HG03097 (cell line): ENCODE results near the gene MICAL3.

ENCODE experiments used
- ATAC-seq: cut with Tn5 transposase; IDR thresholded peaks from one replicate; pipeline ENCODE4 v1.9.1; 2021; ENCODE audit not compliant: unreplicated experiment, low FRiP score

Gene MICAL3

DNA sequence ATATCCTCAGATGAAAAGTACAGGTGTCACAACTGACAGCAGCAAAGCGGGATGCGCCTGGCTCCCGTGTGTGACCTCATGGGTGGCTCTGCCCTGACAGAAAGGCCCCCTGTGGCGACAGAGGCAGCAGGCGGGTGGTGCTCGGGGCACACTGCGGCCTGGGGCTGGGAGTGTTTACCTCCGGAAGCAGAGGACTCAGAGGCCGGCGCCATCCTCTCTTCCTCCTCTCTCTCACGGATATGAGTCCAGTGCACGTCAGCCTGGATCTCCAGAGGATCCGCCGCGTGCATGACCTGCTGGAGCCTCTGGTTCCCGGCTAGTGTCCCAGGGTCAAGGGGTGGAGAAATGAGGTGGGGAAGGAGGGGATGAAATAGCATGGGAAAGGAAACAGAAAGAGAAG lies 196.9 kb downstream of the MICAL3 start:
- no peak for ATAC-seq

DNA sequence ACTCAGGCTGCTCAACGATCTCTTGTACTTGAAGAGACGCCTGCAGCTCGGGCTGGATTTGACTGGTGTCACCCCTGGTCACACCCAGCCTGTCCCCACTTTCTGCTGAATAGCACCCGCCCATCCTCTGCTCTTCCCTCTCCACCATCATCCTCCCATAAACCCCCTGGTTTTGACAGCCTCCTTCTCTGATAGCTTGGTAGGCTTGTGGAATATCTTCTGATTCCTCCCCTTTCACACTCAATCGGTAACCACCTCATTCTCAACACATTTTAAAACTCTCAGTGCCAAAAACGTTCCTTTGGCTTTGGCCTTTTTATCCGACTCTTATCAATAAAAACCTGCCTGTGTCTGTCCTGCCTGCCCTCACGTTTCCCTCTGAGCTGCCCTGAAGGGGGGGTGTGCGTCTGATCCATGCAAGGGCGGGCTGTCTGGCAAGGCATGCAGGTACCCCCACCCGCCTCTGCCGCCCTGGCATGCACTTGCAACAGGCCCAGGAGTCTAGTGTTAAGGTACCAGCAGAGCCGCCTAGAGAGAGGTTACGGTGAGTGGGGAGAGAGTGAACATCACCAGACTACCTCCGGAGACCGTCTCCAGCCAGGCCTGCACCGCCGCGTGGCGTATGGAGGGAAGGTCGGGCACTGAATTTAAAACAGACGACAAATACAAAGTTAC lies 198.3 kb downstream of the MICAL3 start:
- ATAC-seq: no peak

DNA sequence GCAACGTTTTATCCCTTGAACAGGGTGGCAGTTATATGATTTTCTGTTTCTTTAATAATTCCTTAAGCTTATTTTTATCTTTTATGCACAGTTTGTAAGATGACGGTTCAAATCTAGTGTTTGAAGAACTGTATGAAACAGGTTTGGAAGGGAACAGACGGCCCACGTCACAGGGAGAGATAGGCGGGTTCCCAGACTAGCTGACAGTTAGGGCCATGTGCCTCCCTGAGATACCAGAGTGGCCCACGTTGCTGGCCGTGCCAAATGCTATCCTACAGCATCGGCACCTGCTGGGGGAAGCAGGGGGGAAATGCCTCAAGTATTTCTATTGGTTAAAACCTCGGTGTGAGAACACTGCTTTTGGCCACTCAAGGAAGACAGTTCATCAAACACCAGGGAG lies 199.9 kb downstream of the MICAL3 start:
- ATAC-seq: no peak

DNA sequence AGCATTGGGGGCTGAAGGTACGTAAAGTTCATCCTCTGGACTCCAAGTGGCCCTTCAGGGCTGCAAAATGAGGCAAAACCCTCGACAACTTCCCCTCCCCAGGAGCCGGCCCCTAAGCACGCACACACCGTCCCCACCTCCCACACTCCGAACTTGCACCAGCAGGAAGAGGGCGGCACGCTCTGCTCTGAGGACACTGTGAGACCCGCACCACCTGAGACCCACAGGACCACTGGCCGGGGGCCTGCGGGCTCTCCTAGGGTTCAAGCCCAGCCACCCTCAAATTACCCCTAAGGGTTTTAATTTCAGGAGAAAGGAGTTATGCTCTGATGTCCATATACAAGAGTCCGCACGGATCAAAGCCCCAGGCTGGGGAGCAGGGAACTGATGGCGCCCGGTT lies 200.4 kb downstream of the MICAL3 start:
- no peak for ATAC-seq

DNA sequence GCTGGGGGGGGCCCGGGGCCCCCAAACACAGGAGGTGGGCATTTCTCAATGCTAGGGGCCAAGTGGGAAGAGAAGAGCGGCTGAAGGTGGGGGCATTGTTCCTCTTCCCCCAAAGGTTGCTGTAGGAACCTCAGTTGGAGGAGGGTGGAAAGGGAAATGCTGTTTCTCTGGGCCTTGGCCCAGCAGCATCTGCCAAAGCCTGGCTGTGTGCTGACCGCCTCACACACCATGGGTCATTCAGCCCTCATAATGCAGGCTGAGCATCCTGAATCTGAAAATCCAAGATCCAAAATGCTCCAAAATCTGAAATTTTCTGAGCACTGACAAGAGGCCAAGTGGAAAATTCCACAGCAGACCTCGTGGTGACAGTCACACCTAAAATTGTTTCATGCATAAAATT lies 201.1 kb downstream of the MICAL3 start:
- no peak for ATAC-seq

DNA sequence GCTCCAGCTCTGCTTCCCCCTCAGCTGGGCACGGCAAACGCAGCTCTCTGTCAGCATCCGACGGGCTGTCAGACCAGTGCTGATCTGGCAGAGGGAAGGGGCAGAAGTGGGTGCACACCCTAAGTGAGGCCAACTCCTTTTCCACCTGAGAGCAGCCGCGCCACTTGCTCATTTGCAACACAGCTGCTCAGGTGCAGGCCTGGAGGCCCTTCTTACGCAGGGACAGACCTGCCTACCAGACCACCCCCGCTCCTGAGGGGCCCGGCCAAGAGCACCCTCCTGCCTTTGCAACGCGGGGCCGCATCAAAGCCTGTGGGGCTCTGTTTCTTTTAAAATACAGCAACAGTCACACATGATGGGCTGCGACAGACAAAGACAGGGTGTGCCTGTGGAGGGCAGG lies 202.3 kb downstream of the MICAL3 start:
- no peak for ATAC-seq

DNA sequence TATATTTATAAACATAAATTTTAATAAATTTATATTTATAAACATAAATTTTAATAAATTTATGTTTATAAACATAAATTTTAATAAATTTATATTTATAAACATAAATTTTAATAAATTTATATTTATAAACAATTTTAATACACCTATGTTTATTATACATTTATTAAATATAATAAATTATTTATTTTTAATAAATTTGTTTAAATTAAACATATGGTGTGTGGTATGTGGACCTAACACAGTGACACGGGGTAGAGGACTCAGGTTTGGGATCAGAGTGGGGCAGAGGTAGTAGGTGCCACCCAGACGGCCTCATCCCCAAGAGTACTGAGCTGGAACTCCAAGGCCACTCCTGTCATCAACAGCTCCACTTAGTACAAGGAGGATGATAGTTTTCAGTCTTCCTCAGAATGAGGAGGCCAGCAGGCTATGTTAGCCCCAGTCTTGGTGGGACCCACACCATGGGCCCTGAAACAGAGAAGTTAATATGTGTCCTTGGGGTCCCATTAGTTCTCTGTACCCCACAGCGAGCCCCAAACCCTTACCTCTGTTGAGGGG lies 203.4 kb downstream of the MICAL3 start:
- no peak for ATAC-seq

DNA sequence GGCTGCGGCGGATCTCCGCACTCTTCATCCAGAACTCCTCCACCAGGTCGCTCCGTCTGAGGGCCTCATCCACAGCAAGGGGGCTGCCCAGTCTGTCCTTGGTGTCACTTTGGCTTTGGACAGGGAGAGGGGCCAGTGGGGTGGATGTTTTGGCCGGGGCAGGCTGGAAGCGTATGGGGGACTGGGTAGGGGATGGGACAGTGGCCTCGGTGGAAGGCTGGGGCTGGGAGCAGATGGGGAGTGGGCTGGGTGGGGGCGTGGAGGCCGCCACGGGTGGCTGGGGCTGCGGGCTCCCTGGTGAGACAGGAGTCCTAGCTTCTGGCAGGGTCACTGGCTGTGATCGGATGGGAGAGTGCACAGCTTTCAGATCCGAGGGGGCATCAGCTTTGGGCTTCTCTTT lies 205.7 kb downstream of the MICAL3 start:
- no peak for ATAC-seq

DNA sequence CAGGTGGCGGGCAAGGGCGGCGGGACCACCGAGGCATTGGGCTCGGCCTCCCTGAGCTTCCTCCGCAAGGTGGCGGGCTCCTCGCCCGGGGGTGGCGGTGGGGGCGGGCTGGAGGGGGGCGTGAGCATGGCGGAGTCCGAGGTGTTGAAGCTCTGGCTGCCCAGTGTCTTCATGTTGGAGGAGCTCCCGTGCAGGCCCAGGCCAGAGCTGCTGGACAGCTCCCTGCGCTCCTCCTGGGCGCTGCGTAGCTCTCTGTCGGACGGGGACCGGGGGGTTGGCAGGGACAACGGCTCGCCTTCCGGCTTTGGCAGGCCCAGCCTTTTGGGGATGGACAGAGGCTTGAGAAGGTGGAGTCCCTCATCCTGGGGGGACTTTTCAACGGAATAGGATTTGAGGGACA lies 206.2 kb downstream of the MICAL3 start:
- ATAC-seq: no peak

DNA sequence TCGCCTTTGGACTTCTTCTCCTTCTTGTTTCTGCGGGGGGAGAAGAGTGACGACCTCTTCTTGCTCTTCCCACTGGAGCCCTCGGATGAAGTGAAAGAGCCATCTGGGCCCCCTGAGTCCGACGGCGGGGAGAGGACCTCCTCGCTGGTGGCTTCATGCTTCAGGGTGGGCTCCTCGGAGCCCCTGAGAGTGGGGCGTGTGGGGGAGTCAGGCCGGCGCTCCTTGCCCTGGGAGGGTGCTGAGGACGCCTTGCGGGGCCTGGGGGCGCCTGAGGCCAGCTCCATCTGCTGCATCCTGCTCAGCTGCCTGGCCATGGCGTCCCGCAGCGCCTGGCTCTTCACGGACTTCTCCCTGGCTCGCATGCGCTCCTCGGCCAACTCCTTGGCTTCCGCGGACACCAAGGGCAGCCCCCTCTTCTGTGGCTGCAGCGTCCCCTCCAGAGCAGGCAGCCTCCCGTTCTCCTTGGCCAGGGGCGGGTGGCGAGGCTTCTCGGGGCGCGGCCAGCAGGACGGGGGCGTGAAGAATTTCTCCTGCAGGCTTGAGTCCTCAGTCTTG lies 206.8 kb downstream of the MICAL3 start:
- no peak for ATAC-seq

DNA sequence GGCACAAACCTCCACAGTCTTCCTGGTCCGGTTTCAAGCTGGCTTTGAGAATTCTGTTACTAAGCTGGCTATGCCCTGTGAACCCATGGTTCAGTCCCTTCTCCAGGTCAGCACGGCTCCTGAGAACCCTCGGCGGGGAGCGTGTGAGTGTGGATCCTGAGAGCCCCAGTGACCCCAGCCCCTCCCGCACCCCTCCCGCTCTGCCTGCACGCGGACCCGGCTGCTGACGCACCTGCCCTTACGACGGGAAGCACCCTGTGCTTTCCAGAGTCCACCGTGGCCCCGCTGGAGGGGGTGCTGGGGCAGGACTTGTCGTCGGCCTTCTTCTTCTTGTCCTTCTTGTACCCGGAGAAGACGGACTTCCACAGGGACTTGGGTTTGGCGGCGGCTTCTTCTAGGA lies 207.3 kb downstream of the MICAL3 start:
- no peak for ATAC-seq

DNA sequence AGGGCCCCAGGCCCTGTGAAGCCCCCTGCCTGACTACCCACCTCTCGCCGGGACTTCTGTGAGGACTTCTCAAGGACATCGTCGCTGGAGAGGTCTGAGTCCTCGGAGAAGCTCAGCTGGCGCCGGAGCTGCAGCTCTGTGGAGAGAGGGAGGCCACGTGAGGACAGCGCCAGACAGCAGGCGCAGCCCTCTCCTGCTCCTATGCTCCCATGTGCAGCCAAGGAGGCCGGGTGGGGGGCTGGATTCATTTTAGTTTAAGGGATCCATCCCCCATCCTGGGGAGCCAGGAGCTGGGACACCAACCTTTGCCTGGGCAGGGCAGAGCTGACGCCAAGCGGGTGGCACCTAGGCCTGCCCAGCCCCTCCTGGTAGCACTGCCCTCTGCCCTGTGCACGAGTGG lies 207.7 kb downstream of the MICAL3 start:
- ATAC-seq: no peak

DNA sequence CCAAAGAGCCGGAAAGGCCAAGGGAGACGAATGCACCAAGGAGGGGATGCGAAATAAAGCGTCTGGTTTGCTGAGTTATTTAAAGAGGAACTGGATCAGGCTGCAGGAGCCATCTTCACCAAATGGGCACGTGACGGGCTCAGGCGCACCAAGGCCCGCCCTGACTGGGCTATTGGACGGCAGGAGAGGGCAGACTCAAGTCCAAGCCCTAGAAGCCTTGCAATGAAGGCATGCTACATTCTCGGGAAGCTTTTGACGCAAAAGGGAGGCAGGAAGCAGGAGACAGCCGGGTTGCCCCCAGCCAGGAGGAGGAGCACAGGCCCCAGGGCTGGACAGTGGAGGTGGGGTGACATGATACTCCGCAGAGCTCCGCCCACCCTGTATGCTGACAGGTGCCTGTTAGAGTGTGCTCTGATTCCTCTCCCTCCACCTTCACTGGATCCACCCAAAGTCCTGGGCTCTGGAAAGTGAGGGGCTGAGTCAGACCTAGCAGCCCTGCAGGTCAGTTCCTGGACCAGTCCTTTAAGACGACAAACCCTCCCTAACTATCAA lies 208.6 kb downstream of the MICAL3 start:
- no peak for ATAC-seq

DNA sequence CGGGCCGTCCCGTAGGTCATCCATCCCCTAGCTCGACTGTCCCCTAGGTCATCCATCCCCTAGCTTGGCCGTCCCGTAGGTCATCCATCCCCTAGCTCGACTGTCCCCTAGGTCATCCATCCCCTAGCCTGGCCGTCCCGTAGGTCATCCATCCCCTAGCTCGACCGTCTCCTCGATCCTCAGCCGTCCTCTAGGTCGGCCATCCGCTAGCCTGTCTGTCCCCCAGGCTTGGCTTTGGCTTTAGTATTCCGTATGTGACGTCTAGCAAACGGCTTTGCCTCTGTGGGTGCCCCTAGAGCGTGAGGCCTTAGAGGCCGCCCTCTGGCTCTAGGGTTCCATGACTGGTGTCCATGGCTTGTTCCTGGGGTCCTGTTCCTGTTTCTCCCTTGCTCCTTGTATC lies 209.5 kb downstream of the MICAL3 start:
- no peak for ATAC-seq

DNA sequence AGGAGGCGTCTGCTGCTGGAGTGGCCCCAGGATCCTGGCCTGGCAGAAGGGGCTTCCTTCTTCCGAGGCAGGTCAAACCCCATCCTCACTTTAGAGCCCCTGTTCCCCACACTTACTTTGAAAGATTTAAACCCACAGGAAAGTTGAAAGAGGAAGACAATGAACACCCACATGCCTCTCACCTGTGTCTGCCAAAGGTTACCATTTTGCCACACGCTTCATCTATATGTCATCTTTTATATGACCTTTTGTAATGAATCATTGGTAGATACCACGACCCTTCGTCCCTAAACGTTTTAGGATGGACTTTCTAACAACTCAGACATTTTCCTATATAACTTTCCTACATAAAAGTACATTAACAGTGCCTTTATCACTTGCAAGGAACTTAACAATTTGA lies 210.3 kb downstream of the MICAL3 start:
- ATAC-seq: no peak

DNA sequence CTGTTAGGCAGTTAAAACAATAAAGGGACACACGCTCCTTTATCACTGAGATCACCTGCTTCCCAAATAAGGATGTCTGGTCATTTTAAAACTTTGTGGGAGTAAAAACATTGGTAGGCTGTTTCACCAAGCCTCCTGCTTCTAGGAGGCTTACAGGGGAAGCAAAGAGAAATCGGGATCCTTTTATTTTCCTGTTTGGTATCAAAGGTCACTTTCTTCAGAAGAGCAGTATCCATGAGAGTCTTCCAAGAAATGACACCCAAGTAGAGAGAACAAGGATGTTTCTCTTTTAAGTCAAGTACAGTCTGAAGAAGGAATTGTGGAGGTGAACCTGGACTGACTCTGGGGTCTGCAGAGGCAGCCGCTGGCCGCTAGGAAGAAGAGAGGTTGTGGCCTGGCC lies 213.2 kb downstream of the MICAL3 start:
- ATAC-seq: no peak

DNA sequence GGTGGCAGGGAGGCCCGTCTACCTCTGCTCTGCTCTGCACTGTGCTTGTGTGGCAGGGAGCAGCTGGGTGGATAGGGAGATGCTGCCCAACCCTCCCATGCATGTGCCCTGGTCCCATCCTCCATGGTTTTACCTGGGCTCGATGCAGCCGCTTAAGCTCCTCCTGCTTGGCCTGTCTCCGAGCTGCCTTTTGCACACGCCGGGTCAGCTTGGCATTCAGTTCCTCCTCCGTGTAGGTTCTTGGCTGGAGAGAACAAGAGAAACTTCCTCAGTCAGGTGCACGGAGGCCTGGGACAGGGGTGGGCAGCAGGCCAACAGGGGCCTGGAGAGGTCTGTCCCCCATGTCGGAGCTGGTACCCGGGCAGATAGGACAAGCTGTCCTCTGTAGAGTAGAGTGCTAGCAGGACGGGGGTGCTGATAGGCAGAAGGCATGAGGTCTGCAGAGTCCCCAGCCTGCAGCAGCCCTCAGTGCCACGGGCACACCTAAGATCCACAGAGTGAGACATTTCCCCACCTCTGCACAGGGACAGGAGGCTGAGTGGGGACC lies 213.7 kb downstream of the MICAL3 start:
- no peak for ATAC-seq

DNA sequence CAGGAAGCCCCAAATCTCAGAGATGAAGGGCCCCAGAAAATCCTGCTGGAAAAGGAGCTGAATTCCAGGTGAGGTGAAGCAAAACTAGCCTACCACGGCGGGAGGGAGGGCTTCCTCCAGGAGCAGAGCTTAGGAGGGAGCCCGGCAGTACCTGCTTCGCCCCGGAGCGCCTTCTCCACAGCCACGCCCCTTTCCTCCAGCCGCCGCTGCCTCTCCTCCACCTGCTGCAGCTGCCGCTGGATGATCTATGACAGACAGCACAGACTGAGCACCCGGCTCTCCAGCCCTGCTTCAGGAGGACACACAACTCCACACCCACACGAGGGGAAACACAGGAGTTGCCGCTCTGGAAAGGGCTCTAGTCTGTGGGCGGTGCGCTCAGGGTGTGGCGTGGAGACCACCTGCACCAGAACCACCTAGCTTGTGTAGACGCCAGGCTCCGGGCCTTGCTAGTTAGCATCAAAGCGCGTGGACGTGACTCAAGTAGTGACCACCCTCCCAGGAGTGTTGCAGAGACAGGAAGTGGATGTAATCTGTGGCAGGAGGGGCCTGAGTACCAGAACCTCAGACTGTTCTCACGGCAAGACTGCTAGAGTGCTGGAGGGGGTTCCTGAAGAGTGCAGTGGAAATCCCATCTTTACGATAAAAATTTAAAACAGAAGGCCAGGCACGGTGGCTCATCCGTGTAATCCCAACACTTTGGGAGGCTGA lies 215.5 kb downstream of the MICAL3 start:
- ATAC-seq: no peak

DNA sequence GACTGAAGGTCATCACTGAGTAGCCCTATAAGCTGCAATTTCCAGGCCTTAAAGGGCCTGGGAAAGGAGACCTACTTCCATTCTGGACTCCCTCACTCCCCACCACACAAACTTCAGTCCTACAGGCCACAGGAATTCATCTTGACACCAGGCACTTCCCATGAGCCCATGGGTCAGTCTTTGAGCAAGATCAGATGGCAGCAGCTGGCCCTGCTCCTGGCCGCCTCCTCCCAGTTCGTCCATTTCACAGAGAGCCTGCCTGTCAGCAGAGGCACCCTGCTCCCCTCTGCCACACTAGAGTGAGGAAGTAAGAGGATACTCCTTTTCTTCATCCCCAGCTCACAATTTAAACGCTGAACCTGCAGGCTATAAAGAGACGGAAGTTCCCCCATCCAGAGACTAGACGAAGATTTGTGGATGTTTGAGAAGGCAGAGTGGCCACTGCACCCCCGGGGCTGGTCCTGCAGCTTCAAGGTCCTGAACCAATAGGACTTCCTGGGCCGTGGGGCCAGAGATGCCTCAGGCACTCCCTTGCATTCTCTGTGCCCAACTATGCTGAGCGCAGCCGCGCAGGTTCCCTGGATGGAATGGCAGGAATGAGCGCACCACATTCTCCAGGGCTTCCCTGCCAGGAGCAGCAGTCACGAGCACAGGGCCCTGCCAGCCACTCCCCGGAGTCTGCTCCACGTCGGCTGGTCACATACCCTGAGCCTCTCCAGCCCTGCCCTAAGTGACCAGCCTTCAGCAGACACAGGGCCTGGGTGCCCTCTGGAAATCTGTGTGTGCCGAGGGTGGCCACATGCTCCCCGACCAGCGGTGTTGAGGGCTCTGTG lies 216.6 kb downstream of the MICAL3 start:
- ATAC-seq: no peak

DNA sequence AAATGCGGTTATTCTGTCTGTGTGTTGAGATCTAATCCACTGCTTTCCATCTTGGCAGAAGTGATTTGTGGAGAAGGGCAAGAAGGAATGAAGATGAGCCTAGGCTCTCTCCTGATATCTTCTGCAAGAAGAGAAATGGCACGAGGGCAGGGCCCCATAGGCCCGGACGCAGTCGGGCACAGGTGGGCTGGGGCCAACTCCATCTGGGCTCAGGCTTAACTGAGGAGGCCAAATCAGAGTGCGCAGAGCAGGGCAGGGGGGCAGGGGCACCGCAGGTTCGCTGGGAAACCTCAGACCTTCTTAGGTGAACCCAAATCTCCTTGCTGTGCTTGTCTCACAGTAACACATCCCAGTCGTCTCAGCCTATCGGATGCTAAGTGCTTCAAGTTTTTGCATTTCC lies 217.3 kb downstream of the MICAL3 start:
- no peak for ATAC-seq
